ENCODE measurements around the gene MAML2.

MAML2 gene

GRCh38 chr11:95993438-95994298 is 349.3 kb downstream of the MAML2 start:
- no peak for FAIRE-seq

- FAIRE-seq = no peak
These were observed 351.4 kb downstream of the MAML2 start for GRCh38 chr11:95991545-95991944.

- no peak for FAIRE-seq
These were observed 351.9 kb downstream of the MAML2 start for GRCh38 chr11:95991101-95991500.

GRCh38 chr11:95989780-95990179 is 353.2 kb downstream of the MAML2 start:
- no peak for FAIRE-seq

- FAIRE-seq = no peak
These were observed 353.9 kb downstream of the MAML2 start for GRCh38 chr11:95989076-95989605.

- FAIRE-seq = no peak
These were observed 357.7 kb downstream of the MAML2 start for GRCh38 chr11:95985174-95985808.

GRCh38 chr11:95984072-95984471 is 358.9 kb downstream of the MAML2 start:
- FAIRE-seq = no peak

- no peak for FAIRE-seq
These were observed 365.3 kb downstream of the MAML2 start for GRCh38 chr11:95977534-95978174.

GRCh38 chr11:95976550-95976949 is 366.4 kb downstream of the MAML2 start:
- no peak for FAIRE-seq

GRCh38 chr11:95975343-95975742 is 367.7 kb downstream of the MAML2 start:
- no peak for FAIRE-seq

- FAIRE-seq = no peak
These were observed 370.9 kb downstream of the MAML2 start for GRCh38 chr11:95972060-95972459.

GRCh38 chr11:95968585-95968984 is 374.4 kb downstream of the MAML2 start:
- FAIRE-seq = no peak

GRCh38 chr11:95964281-95964680 is 378.7 kb downstream of the MAML2 start:
- no peak for FAIRE-seq

GRCh38 chr11:95961758-95962157 is 381.2 kb downstream of the MAML2 start:
- FAIRE-seq = no peak

GRCh38 chr11:95950905-95951304 is 392.1 kb downstream of the MAML2 start:
- FAIRE-seq = no peak

- no peak for FAIRE-seq
These were observed 394.4 kb downstream of the MAML2 start for GRCh38 chr11:95948637-95949036.

GRCh38 chr11:95944623-95945022 is 398.4 kb downstream of the MAML2 start:
- no peak for FAIRE-seq

- FAIRE-seq = no peak
These were observed 399.4 kb downstream of the MAML2 start for GRCh38 chr11:95943546-95943945.

- no peak for FAIRE-seq
These were observed 403.9 kb downstream of the MAML2 start for GRCh38 chr11:95939091-95939490.

- FAIRE-seq = no peak
These were observed 405.6 kb downstream of the MAML2 start for GRCh38 chr11:95937358-95937757.

GRCh38 chr11:95933594-95933993 is 409.4 kb downstream of the MAML2 start:
- FAIRE-seq = no peak

GRCh38 chr11:95931916-95932315 is 411.1 kb downstream of the MAML2 start:
- FAIRE-seq = no peak

- no peak for FAIRE-seq
These were observed 412.0 kb downstream of the MAML2 start for GRCh38 chr11:95930948-95931347.

GRCh38 chr11:95926726-95927125 is 416.3 kb downstream of the MAML2 start:
- FAIRE-seq = no peak
